ENCODE measurements around the gene APBA2.

GRCh38 chr15:29101491-29101890, 215.7 kb downstream of the APBA2 start:
- TF ChIP-seq CTCF (IDR thresholded peaks at IDR 0.05) = no peak
- no peak for TF ChIP-seq POLR2AphosphoS5 (IDR thresholded peaks at IDR 0.05; ENCODE audit: low read depth, low read length)
- TF ChIP-seq TCF7L2 (IDR thresholded peaks at IDR 0.05; ENCODE audit: low read depth, low read length) = no peak
